Skin epidermis (tissue), 12 donors: ENCODE results near the gene OMD.

Experiments used
- H3K27ac ChIP-seq, 21 experiments: fragments of 200-600 bp; sonication (generic) in 11 of 21; one replicate each; pipeline ENCODE4 v1.5.0; 2020; ENCODE audit warnings: mild to moderate bottlenecking in 3 of 21, inconsistent platforms in 2 of 21, moderate library complexity in 2 of 21
- H3K4me3 ChIP-seq, 7 experiments: fragments of 200-600 bp; sonication (generic) in 2 of 7; one replicate each; pipeline ENCODE4 v1.5.0; 2020; ENCODE audit warnings: inconsistent platforms in 2 of 7, mild to moderate bottlenecking in 2 of 7, moderate library complexity in 1 of 7

Gene OMD

DNA sequence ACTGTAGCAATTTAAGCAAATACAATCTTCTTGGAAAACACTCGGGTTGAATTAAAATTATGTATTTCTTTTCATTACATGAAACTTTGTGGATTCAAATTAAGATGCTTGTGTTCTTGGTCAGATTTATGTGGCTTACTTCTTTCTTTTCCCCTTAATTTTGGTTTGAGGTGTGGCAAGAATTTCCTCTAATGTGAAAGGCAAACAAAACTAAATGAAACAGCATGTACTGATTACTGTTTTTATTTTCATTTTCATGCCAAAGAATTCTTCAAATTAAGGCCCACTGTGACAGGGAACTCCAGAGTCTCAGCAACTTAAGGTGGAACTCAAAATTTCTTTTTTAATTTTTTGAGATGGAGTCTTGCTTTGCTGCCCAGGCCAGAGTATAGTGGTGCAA is at the start of gene OMD:
Gene OMD (minus strand): TSS at position 132 of the 400 bp plus-strand sequence. CDS start 6,913 bp downstream, outside the sequence.
- peak within 1 kb of the TSS in 11 of 21 experiments; percentile 7 to 75 (median 48) for H3K27ac ChIP-seq
- H3K4me3 ChIP-seq = peak within 1 kb of the TSS in 1 of 7 experiments; percentile 10

- Histone ChIP-seq H3K4me3 (no peak overlapping the region), H3K27ac (peak overlapping the region in 6 of 21 experiments; percentile 2 to 38 (median 27))
Observed at GRCh38 chr9:92468206-92468605, 43.9 kb upstream of the OMD start.

- H3K27ac ChIP-seq = peak overlapping the region in 7 of 21 experiments; percentile 2 to 62 (median 27)
- H3K4me3 ChIP-seq = no peak overlapping the region
Observed at GRCh38 chr9:92467511-92467910, 43.2 kb upstream of the OMD start.

DNA sequence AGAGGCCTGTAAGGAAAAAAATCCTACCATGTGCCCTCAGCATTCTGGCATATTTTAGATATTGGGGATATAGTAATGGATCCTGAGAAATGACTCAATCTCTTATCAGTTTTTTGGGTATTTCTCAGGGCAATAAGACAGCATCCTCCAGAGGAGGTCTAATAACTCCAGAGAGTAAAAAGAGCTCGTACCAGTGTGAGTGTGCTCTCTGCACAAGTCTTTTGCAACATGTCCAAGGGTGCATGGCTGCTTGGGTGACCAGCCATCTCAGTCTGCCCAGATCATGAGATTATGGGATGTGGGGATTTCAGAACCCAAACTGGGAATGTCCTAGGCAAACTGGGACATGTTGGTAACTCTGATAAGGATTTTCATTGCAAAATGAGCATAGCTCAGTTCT is 42.8 kb upstream of the OMD start:
- H3K4me3 ChIP-seq = no peak overlapping the region
- peak overlapping the region in 5 of 21 experiments; percentile 12 to 62 (median 29) for H3K27ac ChIP-seq

DNA sequence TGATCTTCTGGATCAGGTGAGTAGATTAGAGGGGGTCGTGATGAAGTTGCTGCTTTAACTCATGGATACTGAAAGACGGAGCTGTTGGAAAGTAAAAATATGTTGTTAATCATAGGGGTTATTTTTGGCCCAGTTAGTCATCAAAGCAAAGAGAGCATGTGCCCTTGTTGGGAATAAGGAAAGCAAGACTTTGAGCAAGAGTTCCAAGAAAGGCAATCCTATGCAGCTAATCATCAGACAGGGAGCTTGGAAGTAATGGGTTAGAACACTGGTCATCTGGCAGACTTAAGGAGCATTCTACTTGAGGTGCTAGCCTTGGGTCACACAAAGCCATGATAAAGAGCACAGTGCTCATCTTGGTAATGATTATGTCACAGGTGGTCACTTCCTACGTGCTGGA is 39.7 kb upstream of the OMD start:
- Histone ChIP-seq H3K4me3 (no peak overlapping the region), H3K27ac (peak overlapping the region in 6 of 21 experiments; percentile 3 to 71 (median 44))

DNA sequence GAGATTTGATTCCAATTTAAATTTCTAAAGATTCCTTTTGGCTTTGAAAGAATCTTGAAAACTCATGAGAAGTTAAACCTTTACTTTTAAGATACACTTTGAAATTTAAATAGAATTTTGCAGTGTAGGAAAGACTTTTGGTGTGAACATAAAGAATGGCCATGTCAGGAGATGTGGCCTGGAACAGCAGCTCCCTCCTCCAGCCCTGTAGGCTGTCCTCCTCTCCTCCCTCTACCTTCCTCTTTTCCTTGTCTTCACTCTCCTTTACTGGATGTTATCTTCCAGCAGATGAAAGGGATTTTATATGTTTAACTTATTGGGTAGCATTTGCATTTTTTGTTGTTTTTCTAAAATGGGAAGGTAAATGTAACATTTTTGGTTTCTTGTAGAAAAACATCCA is 39.1 kb upstream of the OMD start:
- H3K27ac ChIP-seq = peak overlapping the region in 6 of 21 experiments; percentile 8 to 67 (median 32)

GRCh38 chr9:92457576-92457975 is 33.3 kb upstream of the OMD start:
- H3K27ac ChIP-seq = no peak overlapping the region
- no peak overlapping the region for H3K4me3 ChIP-seq

More for the DNA sequence above, 39.1 kb upstream of the OMD start:
- H3K4me3 ChIP-seq = no peak overlapping the region

DNA sequence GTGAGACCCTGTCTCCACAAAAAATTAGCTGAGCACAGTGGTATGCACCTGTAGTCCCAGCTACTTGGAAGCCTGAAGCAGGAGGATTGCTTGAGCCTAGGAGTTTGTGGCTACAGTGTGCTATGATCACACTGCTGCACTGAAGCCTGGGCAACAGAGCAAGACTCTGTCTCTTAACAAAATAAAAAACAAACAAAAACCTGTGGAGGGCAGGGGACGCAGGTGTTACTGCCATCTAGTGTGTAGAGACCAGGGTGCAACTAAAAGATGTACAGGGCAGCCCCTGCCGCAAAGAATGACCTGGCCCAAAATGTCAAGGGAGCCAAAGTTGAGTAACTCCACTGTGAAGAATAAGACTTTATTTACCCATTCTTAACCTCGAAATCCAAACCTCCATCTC is 30.9 kb upstream of the OMD start:
- Histone ChIP-seq H3K27ac (no peak overlapping the region), H3K4me3 (no peak overlapping the region)

DNA sequence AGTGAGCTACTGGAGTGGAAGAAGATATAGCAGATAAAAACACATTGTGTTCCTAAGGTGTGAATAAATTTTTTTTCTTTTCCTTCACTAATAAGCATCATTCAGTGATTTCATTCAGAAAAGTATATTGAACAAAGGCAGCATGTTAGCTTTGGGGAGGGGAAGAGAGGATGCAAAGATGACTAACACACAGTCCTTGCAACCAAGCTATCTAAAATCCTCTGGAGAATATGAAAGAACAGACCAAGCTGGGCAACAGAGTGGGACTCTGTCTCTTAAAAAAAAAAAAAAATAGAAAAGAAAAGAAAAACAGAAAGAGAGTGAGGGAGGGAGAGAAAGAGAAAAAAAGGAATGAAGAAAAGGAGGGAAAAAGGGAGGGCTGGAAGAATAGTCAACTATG is 22.3 kb upstream of the OMD start:
- Histone ChIP-seq H3K4me3 (no peak overlapping the region), H3K27ac (no peak overlapping the region)

DNA sequence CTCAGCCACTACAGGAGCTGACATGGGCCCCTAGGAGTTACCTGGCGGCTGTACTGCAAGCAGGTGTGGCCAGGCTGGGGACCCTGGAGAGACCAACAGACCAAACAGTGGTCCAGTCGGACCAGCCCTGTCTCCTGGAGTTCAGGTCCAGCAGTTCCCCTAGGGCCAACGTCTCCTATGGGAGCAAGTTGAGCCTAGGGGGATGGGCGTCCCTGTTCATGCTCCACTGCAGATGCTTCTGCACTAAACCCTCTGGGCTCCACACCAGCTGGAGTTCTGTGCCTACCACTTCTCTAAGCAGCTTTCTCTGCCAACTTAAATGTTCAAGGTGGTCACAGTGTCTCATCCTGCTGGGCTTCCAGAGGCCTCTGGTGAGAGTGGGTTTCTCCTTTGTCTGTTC is 20.6 kb upstream of the OMD start:
- no peak overlapping the region for H3K27ac ChIP-seq
- H3K4me3 ChIP-seq = no peak overlapping the region

- Histone ChIP-seq H3K4me3 (no peak overlapping the region), H3K27ac (peak overlapping the region in 3 of 21 experiments; percentile 13 to 77 (median 49))
Observed at GRCh38 chr9:92440751-92441046, 16.4 kb upstream of the OMD start.

GRCh38 chr9:92439921-92440750 is 15.9 kb upstream of the OMD start:
- H3K27ac ChIP-seq = peak overlapping the region in 4 of 21 experiments; percentile 1 to 77 (median 31)

DNA sequence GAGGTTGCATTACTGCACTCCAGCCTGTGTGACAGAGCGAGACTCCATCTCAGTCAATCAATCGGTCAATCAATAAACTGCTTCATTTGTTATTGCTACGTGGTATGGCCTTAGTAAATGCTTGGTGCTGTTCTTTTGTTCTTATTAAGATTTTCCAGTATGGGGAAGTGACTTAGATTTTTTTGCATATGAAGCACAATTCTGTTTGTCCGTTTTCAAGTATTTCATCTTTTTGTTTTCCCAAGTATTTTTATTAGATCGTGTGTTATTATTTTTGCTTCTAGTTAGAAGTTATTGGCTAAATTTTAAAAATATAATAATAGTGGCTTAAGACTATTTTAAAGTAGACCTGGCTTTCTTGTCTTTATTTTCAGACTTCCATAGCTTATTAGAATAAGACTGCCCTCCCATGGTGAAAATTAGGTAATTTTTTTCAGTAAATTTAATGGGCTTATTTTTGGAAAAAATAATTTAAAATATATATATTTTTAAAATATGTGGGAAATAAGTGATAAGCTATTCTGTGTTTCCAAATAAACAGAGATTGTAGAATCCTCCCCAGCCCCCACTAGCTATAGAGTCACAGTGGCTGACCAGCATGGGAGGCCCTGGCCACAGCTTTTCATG is 14.7 kb upstream of the OMD start:
- no peak overlapping the region for H3K4me3 ChIP-seq

More at GRCh38 chr9:92439921-92440750, 15.9 kb upstream of the OMD start:
- no peak overlapping the region for H3K4me3 ChIP-seq

GRCh38 chr9:92435263-92435662 is 11.0 kb upstream of the OMD start:
- Histone ChIP-seq H3K4me3 (no peak overlapping the region), H3K27ac (no peak overlapping the region)

More for the DNA sequence above, 14.7 kb upstream of the OMD start:
- peak overlapping the region in 2 of 21 experiments; percentile 29 to 33 for H3K27ac ChIP-seq

DNA sequence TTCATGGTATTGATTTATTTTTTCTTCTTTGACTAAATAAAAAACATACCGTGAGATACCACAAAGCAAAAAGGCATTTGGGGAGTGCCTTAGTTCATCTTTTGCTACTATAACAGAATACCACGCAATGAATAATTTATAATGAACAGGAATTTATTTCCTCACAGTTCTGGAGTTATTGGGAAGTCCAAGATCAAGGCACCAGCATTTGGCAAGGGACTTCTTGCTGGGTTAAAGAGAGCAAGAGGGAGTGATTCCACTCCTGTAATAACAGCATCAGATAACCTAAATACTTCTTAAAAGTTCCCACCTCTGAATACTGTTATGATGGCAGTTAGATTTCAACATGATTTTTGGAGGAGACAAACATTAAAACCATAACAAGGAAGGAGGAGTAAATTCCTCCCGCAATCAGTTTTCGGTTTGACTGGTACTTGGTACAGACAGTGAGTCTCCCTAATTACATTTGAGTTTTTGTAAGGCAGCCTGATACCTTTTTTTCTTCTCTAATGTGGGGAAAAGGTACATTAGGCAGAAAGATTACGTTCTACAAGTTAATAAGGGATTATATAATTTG is 8.8 kb upstream of the OMD start:
- H3K27ac ChIP-seq = peak overlapping the region in 5 of 21 experiments; percentile 3 to 64 (median 15)

GRCh38 chr9:92432350-92432749 is 8.1 kb upstream of the OMD start:
- peak overlapping the region in 2 of 21 experiments; percentile 3 to 15 for H3K27ac ChIP-seq
- H3K4me3 ChIP-seq = no peak overlapping the region

More for the DNA sequence above, 8.8 kb upstream of the OMD start:
- H3K4me3 ChIP-seq = no peak overlapping the region

GRCh38 chr9:92429836-92430235 is 5.6 kb upstream of the OMD start:
- H3K27ac ChIP-seq = no peak overlapping the region
- H3K4me3 ChIP-seq = no peak overlapping the region

GRCh38 chr9:92426501-92427145 is 2.4 kb upstream of the OMD start:
- Histone ChIP-seq H3K4me3 (no peak overlapping the region), H3K27ac (peak overlapping the region in 8 of 21 experiments; percentile 11 to 74 (median 52))

GRCh38 chr9:92425474-92425873 is 1.2 kb upstream of the OMD start:
- Histone ChIP-seq H3K27ac (peak overlapping the region in 6 of 21 experiments; percentile 48 to 74 (median 58)), H3K4me3 (no peak overlapping the region)

- peak overlapping the region in 9 of 21 experiments; percentile 7 to 75 (median 46) for H3K27ac ChIP-seq
- peak overlapping the region in 1 of 7 experiments; percentile 10 for H3K4me3 ChIP-seq
Observed at GRCh38 chr9:92423612-92424011, 659 bp downstream of the OMD start.
